Astrocyte of the spinal cord (primary cell): ENCODE results near the gene PEX11B.

Experiments
- DNase-seq: peaks from one replicate; pipeline ENCODE4 v3.0.0; 2011; ENCODE audit warnings: low read depth, low spot score
- H3K4me3 ChIP-seq: 2 replicates; pipeline ENCODE4 v1.5.1; 2011; ENCODE audit warnings: low read depth, mild to moderate bottlenecking, low read length, moderate library complexity
- in situ Hi-C: cut with HindIII; loops from 2 replicates; pipeline ENCODE4 v1.10.0; 2017; ENCODE audit warnings: low sequenced_read_pairs
- TF ChIP-seq, protein P1 (sequence below): IDR thresholded peaks from 2 replicates; pipeline ENCODE4 v1.5.1; 2012; ENCODE audit warnings: low read depth, mild to moderate bottlenecking, low read length, inconsistent platforms

PEX11B gene

DNA sequence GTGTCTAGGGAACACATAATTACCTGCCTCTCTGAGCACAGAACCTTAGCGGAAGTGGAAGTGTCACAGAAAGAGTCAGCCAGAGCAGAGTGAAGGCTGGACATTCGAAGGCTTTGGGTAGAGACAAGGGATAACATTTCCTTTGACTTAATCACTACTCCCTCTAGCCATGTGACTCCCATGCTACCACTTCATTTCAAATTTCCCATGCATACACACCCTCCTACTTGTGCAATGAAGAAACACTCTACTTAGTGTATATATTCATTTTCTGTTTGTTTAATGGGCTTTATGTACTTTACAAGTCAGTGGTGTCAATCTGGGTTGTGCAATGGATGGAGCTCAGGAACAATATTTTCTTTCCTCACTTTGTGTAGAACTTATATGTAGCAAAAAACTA, 39.8 kb downstream of the PEX11B start:
- H3K4me3 ChIP-seq, result no peak overlapping the region
- in situ Hi-C loops, result no loop called here
- TF ChIP-seq, protein P1, sequence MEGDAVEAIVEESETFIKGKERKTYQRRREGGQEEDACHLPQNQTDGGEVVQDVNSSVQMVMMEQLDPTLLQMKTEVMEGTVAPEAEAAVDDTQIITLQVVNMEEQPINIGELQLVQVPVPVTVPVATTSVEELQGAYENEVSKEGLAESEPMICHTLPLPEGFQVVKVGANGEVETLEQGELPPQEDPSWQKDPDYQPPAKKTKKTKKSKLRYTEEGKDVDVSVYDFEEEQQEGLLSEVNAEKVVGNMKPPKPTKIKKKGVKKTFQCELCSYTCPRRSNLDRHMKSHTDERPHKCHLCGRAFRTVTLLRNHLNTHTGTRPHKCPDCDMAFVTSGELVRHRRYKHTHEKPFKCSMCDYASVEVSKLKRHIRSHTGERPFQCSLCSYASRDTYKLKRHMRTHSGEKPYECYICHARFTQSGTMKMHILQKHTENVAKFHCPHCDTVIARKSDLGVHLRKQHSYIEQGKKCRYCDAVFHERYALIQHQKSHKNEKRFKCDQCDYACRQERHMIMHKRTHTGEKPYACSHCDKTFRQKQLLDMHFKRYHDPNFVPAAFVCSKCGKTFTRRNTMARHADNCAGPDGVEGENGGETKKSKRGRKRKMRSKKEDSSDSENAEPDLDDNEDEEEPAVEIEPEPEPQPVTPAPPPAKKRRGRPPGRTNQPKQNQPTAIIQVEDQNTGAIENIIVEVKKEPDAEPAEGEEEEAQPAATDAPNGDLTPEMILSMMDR, result no peak
- no peak for DNase-seq

DNA sequence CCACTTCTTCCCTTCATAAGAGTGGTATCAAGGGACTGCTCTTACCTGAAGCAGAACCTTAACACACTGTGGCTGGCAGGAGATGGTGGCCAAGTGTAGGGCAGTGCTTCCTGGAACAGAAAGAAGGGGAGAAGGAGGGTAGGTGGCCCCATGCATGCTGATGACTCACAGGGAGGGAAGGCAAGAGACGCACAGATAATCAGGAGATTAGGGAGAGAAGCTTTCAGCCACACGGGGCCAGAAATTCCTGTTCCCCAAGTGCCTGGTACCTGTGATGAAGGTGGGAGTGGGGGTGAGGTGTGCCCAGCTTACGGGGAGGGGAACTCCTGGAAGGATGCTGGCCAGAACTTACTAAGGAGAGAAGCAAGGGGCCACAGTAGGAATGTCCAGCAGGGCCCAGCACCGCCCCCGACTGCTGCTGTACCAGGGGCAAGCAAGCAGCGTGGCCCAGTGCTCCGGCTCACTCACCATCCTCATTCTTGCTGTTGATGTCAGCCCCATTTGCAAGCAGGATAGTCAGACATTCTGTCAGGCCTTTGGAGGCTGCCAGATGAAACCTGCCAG, 40.5 kb downstream of the PEX11B start:
- in situ Hi-C loops, result no loop called here
- TF ChIP-seq, protein P1, result no peak
- DNase-seq, result no peak
- H3K4me3 ChIP-seq, result no peak overlapping the region

DNA sequence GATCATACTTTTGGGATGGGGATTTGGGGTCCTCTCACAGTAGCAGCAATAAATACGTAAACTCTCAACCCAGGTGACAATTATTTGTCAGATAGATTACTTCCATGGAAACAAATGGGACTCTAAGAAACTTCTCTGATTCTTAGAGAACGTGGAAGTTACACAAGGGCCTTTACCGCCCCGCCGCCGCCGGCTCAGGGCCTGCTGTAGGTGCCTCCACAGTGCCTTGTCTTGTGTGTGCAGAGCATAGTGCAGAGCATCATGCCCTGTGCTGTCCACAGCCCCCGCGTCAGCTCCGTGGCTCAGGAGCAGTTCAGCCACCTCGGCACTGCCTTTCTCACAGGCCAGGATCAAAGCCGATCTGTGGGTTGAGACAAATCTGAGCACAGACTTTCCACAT, 43.9 kb downstream of the PEX11B start:
- TF ChIP-seq, protein P1, result no peak
- in situ Hi-C loops, result no loop called here
- no peak for DNase-seq
- no peak overlapping the region for H3K4me3 ChIP-seq

DNA sequence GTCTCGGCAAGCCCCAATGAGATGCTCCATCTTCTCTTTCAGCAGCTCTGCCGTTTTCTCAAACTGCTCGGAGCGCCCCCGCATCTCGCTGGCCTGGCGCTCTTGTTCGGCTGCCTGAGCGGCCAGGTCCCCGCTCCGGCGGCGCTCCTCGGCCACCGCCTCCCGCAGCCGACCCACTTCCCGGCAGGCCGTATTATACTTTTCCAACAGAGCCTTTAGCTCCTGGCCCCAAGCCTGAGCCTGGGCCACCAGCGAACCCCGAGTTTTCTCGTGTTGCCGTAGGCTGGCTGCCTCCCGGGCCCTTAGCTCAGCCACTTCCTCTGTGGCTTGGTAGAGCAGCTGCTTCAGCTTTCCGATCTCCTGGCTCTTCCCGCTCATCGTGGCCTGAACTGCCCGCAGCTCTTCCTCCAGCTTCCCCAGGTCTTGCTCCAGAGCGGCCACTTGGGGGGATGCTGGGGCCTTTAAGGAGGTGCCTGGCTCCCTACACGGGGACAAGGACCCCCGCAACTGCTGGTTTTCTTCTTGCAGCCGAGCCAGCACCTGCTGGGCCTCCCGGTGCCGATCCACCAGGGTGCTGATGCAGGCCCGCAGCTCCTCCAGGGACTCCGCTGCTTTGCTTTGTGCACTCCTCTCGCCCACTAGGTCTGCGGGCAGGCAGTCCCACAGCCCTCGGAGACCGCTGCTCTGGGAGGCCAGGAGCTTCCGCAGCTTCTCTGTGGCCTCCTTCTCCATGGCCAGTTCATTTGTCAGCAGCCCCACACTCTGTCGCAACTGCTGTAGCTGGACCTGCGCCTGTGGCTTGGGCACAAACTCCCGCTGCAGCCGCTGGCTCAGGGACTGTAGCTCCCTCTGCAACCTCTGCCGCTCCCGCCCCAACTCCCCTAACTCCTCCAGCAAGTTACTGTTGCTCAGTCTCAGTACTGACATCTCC, 46.3 kb downstream of the PEX11B start:
- TF ChIP-seq, protein P1, result no peak
- H3K4me3 ChIP-seq, result peak overlapping the region; percentile 42
- peak; percentile 66 for DNase-seq
- in situ Hi-C loops, result no loop called here

DNA sequence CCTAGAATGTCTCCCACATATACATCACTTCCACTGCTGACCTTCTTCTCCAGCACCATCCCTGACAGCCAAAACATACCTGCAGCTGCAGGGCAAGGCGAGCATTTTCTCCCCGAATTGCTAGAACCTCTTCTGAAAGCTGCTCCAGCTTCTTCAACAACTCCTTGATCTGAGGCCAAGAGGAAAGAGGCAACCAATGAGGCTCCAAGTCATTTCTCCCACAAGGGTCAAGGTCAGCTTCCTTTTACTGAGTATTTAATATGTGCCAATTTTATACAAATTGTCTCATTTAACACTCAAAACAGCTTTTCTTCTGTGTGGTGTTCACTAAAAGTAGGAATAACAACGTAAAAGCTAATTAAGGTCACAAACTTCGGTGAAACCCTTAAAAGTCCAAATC, 50.3 kb downstream of the PEX11B start:
- TF ChIP-seq, protein P1, result no peak
- in situ Hi-C loops, result no loop called here

DNA sequence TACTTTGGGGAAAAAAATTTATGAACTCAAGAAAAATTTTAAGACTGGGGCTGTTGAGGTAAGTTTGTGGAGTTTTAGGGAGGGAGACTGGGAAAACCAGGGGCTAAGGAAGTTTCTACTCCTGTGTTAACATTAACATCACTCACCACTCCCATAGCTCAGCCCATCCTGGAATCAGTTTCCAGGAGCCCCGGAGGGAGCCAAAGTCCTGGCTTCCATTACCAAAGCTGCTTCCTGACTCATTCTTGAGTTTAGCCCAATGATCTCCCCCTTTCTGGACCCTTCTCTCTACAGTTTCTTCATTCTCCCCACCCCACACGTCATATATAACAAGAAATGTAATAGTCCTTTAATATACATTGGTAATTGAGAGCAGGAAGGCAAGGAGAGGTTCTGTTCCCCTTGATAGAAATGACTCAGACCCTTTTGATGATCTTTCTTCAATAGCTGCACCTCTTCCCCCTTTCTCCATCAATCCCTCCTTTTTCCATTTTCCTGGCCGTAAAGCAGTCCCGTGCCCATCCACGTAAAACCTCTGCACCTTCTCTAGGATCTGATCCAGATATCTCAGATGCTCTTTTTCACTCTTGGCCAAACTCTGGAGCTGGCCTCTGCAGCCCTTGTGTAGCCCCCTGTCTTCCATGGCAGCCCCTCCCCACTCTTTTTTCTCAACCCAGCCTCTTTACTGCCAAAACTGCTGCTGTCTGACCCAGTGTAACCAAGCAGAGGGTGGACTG, 55.1 kb downstream of the PEX11B start:
- no peak for DNase-seq
- H3K4me3 ChIP-seq, result no peak overlapping the region
- TF ChIP-seq, protein P1, result no peak
- in situ Hi-C loops, result no loop called here

More for the DNA sequence above, 50.3 kb downstream of the PEX11B start:
- no peak overlapping the region for H3K4me3 ChIP-seq
- no peak for DNase-seq
